ENCODE data around the gene IL17A.

The IL17A gene

GRCh38 chr6:52217761-52218160, 31.6 kb downstream of the IL17A start:
- DNase-seq, result no peak

- peak; percentile 93 for DNase-seq
These were observed 35.1 kb downstream of the IL17A start for GRCh38 chr6:52221302-52221701.

- no peak for DNase-seq
These were observed 41.3 kb downstream of the IL17A start for GRCh38 chr6:52227495-52227894.

- no peak for DNase-seq
These were observed 44.5 kb downstream of the IL17A start for GRCh38 chr6:52230685-52231084.

GRCh38 chr6:52231406-52232127, 45.4 kb downstream of the IL17A start:
- no peak for DNase-seq

GRCh38 chr6:52233005-52233404, 46.8 kb downstream of the IL17A start:
- DNase-seq, result no peak

- DNase-seq, result peak; percentile 79
These were observed 48.0 kb downstream of the IL17A start for GRCh38 chr6:52233975-52234823.
